H1 (cell line): Measurements from ENCODE around the gene PRDM5. TPM values are rescaled to one million over a fixed set of nuclear protein-coding genes. Genes with fewer than 3 reads are reported as not detected.

Experiments
- ATF2 ChIP-seq: IDR thresholded peaks from 2 replicates; pipeline ENCODE4 v1.6.1; 2012; ENCODE audit warnings: low read length, inconsistent platforms
- BRCA1 ChIP-seq: IDR thresholded peaks from 2 replicates; pipeline ENCODE4 v1.6.1; 2012; ENCODE audit warnings: low read depth, low read length, improper control_type of control experiment
- EGR1 ChIP-seq: IDR thresholded peaks from 2 replicates; pipeline ENCODE4 v1.6.1; 2011; ENCODE audit warnings: low read depth, low read length, borderline replicate concordance
- MAX ChIP-seq: IDR thresholded peaks from 2 replicates; pipeline ENCODE4 v1.6.1; 2012; ENCODE audit warnings: inconsistent platforms
- RXRA ChIP-seq: IDR thresholded peaks from 2 replicates; pipeline ENCODE4 v1.6.1; 2011; ENCODE audit warnings: low read depth, mild to moderate bottlenecking, low read length, moderate library complexity; ENCODE audit not compliant: insufficient read depth
- SIRT6 ChIP-seq: IDR thresholded peaks from one replicate; pipeline ENCODE4 v1.7.1; 2012; ENCODE audit warnings: low read length, inconsistent platforms
- USF2 ChIP-seq: IDR thresholded peaks from 2 replicates; pipeline ENCODE4 v1.6.1; 2011; ENCODE audit warnings: low read length, improper control_type of control experiment
- YY1 ChIP-seq: IDR thresholded peaks from 2 replicates; pipeline ENCODE4 v1.6.1; 2011; ENCODE audit warnings: low read depth, mild to moderate bottlenecking, low read length
- polyA plus RNA-seq, 7 experiments: library from polyadenylated mRNA; depleted of rRNA in 3 of 7; stranded (reverse) in 5 of 7; unstranded in 2 of 7; fragments of >200 nt in 5 of 7; fragments of 200-250 nt in 2 of 7; gene quantifications; 1 replicate in 5 of 7; 2 replicates in 1 of 7; 4 replicates in 1 of 7; pipeline versions ENCODE4 v1.2.1 to v1.2.3, GENCODE V29; 2011 to 2013; ENCODE audit warnings: missing spikeins in 2 of 7, mixed read lengths in 2 of 7
- total RNA-seq: library from RNA; stranded (reverse); fragmentation: NEBNext Ultra II Directional; extraction: Animal tissue kit (Norgen Biotek cat#: 25700); gene quantifications from 2 replicates; pipeline ENCODE4 v1.2.1, GENCODE V29; 2021

PRDM5 gene
- total and polyA plus RNA-seq, 2 of the 8 experiments (the other 6 are each of a cell fraction or from before 2014, with no cell fraction given), result 8.2 to 23.4 TPM

GRCh38 chr4:120874792-120875774 is 47.4 kb downstream of the PRDM5 start (continued):
- TF ChIP-seq ATF2 (no peak), BRCA1 (no peak), SIRT6 (no peak), MAX (no peak), USF2 (no peak), RXRA (no peak), YY1 (no peak), EGR1 (no peak)
